T-cell (primary cell): Measurements from ENCODE around the gene NUMB. TPM values are rescaled to one million over a fixed set of nuclear protein-coding genes. Genes with fewer than 3 reads are reported as not detected.
A peak's percentile ranks its signal among the peaks of the same experiment; 100 is the strongest.

Source experiments
- ATAC-seq, 4 experiments: fragments of 200-7000 bp in 3 of 4; fragments of 150-1000 bp in 1 of 4; cut with Tn5 transposase; replicated peaks in 1 of 4; 1 replicate in 3 of 4; 2 replicates in 1 of 4; pipeline ENCODE4 v1.10.0; 2021; ENCODE audit warnings: moderate library complexity in 3 of 4, mild to moderate bottlenecking in 2 of 4, moderate number of reproducible peaks in 1 of 4
- CTCF ChIA-PET, 2 donors: fragments of 300-600 bp; sonication (Branson Sonifier 250); formaldehyde crosslinking; loops; one replicate each; lab custom pipeline; 2022; ENCODE audit warnings: antibody characterized with exemption in 2 of 2; lab: Charles Lee
- POLR2A ChIA-PET, 2 donors: fragments of 300-600 bp; sonication (Branson Sonifier 250); formaldehyde crosslinking; loops; one replicate each; lab custom pipeline; 2022; ENCODE audit warnings: antibody characterized with exemption in 2 of 2; lab: Charles Lee
- DNase-seq, 35 experiments: peaks; one replicate each; pipeline versions ENCODE4 v3.0.0 to v3.0.0-alpha.2; 2013 to 2023
- H3K27ac ChIP-seq: one replicate; pipeline ENCODE4 v1.5.1; 2013; ENCODE audit warnings: low read length
- H3K27me3 ChIP-seq, 2 experiments: replicated peaks in 1 of 2; 1 replicate in 1 of 2; 2 replicates in 1 of 2; pipeline versions ENCODE4 v1.6.1 to v1.7.0; 2013; ENCODE audit warnings: low read length in 1 of 2, mixed read lengths in 1 of 2; ENCODE audit not compliant: control insufficient read depth in 2 of 2, insufficient read depth in 2 of 2; ENCODE audit errors: extremely low read depth in 1 of 2
- H3K36me3 ChIP-seq, 2 donors: 1 replicate in 1 of 2; 2 replicates in 1 of 2; pipeline versions ENCODE4 v1.6.1 to v1.7.0; 2013; ENCODE audit warnings: low read length in 1 of 2; ENCODE audit not compliant: control insufficient read depth in 2 of 2, insufficient read depth in 1 of 2; ENCODE audit errors: extremely low read depth in 1 of 2
- H3K4me1 ChIP-seq, 2 experiments: 1 replicate in 1 of 2; 2 replicates in 1 of 2; pipeline versions ENCODE4 v1.6.1 to v1.7.0; 2013; ENCODE audit warnings: low read length in 2 of 2, mixed read lengths in 1 of 2; ENCODE audit not compliant: insufficient read depth in 2 of 2, control insufficient read depth in 1 of 2; ENCODE audit errors: extremely low read depth in 1 of 2
- H3K4me3 ChIP-seq, 2 donors: 1 replicate in 1 of 2; 2 replicates in 1 of 2; pipeline versions ENCODE4 v1.5.1 to v1.7.0; 2013; ENCODE audit warnings: mild to moderate bottlenecking in 2 of 2, low read length in 1 of 2, moderate library complexity in 1 of 2; ENCODE audit not compliant: control insufficient read depth in 1 of 2; ENCODE audit errors: extremely low read depth in 1 of 2
- H3K9me3 ChIP-seq: 2 replicates; pipeline ENCODE4 v1.7.0; 2013
- H3K27ac Mint-ChIP-seq, 2 donors: one replicate each; pipeline ENCODE4 v1.8.0; 2020 to 2021; ENCODE audit warnings: mild to moderate bottlenecking in 2 of 2, mixed read lengths in 2 of 2
- H3K27me3 Mint-ChIP-seq, 2 donors: one replicate each; pipeline ENCODE4 v1.8.0; 2021 to 2022; ENCODE audit warnings: mixed read lengths in 2 of 2
- H3K36me3 Mint-ChIP-seq: one replicate; pipeline ENCODE4 v1.8.0; 2021; ENCODE audit warnings: mixed read lengths
- H3K4me1 Mint-ChIP-seq, 3 donors: one replicate each; pipeline ENCODE4 v1.8.0; 2020 to 2022; ENCODE audit warnings: mixed read lengths in 3 of 3, mild to moderate bottlenecking in 1 of 3
- H3K4me3 Mint-ChIP-seq, 3 donors: one replicate each; pipeline ENCODE4 v1.8.0; 2020 to 2022; ENCODE audit warnings: mild to moderate bottlenecking in 3 of 3, mixed read lengths in 3 of 3, moderate library complexity in 3 of 3
- H3K9me3 Mint-ChIP-seq, 3 donors: one replicate each; pipeline ENCODE4 v1.8.0; 2020 to 2022; ENCODE audit warnings: mixed read lengths in 3 of 3
- whole genome bisulfite sequencing: methylation state at CpG from one replicate; pipeline ENCODE4 v1.1.5; 2013; ENCODE audit warnings: missing lambda C conversion rate; ENCODE audit not compliant: insufficient coverage; 5-methylcytosine and 5-hydroxymethylcytosine counted together
- total RNA-seq, 35 experiments: library from RNA in 6 of 35; stranded (reverse) in 6 of 35; fragments of 120-200 nt in 1 of 35; gene quantifications; one replicate each; pipeline versions ENCODE4 v1.2.1 to v1.2.4 and lab custom pipeline; 2013 to 2026

Gene NUMB
- total RNA-seq, 5 donors from 2014 or later (not counting 1 experiment from before 2014, with no cell fraction given), result 45.1 to 52.6 (median 49.1) TPM

- Mint-ChIP-seq H3K4me1 (peaks cover 20 to 39% (median 28%) of the 10 kb centered on the region in 3 donors), H3K36me3 (no peaks in the 10 kb centered on the region), H3K4me3 (no peak overlapping the region), H3K27me3 (no peaks in the 10 kb centered on the region), H3K27ac (peak overlapping the region in 1 of 2 donors; percentile 39), H3K9me3 (no peaks in the 10 kb centered on the region)
- H3K27ac ChIP-seq, result no peak overlapping the region
- H3K36me3 ChIP-seq, result no peaks in the 10 kb centered on the region
- H3K4me3 ChIP-seq, result no peak overlapping the region
- H3K9me3 ChIP-seq, result no peaks in the 10 kb centered on the region
- POLR2A ChIA-PET, result interaction anchor here in 1 of 2 donors (0.5 kb wide), 1 partner anchor 29 kb away, joined by 3 read pairs; no protein-coding TSS in a partner anchor
- peaks cover 5 to 11% of the 10 kb centered on the region in 2 experiments for H3K4me1 ChIP-seq
- DNase-seq, result no peak
- H3K27me3 ChIP-seq, result no peaks in the 10 kb centered on the region
- CTCF ChIA-PET, result interaction anchor here (0.6 to 2.7 kb wide), 4 partner anchors 9 to 273 kb away, joined by 3 to 13 read pairs (median 10); partner anchors contain the start of gene NUMB (in 1 of the 2)
- no CpG with 5 or more reads among the region's 4 CpGs for WGBS
- ATAC-seq, result peak in 2 of 4 experiments; percentile 19 to 55
These were observed 9.5 kb upstream of the NUMB start for GRCh38 chr14:73467800-73468199.

- peak in 1 of 35 experiments; percentile 16 for DNase-seq
- H3K27ac Mint-ChIP-seq, result peak overlapping the region in 1 of 2 donors; percentile 28
- Histone ChIP-seq H3K4me3 (no peak overlapping the region), H3K36me3 (no peaks in the 10 kb centered on the region), H3K9me3 (no peaks in the 10 kb centered on the region), H3K4me1 (peaks cover 5 to 11% of the 10 kb centered on the region in 2 experiments), H3K27me3 (no peaks in the 10 kb centered on the region), H3K27ac (no peak overlapping the region)
- ATAC-seq, result no peak
- POLR2A ChIA-PET, result no interaction called here
- H3K27me3 Mint-ChIP-seq, result no peaks in the 10 kb centered on the region
- H3K4me3 Mint-ChIP-seq, result no peak overlapping the region
- no peaks in the 10 kb centered on the region for H3K9me3 Mint-ChIP-seq
- H3K4me1 Mint-ChIP-seq, result peaks cover 20 to 39% (median 28%) of the 10 kb centered on the region in 3 donors
- H3K36me3 Mint-ChIP-seq, result no peaks in the 10 kb centered on the region
- CTCF ChIA-PET, result interaction anchor here (0.6 to 2.7 kb wide), 3 partner anchors 9 to 272 kb away, joined by 3 to 11 read pairs (median 9); partner anchors contain the start of gene NUMB (in 1 of the 2)
- WGBS, result no CpG with 5 or more reads among the region's 5 CpGs
These were observed 9.0 kb upstream of the NUMB start for GRCh38 chr14:73467377-73467776.

GRCh38 chr14:73466861-73467260 is 8.5 kb upstream of the NUMB start:
- ATAC-seq, result no peak
- Mint-ChIP-seq H3K27ac (peak overlapping the region in 1 of 2 donors; percentile 44), H3K27me3 (no peaks in the 10 kb centered on the region), H3K36me3 (no peaks in the 10 kb centered on the region), H3K4me3 (no peak overlapping the region), H3K9me3 (no peaks in the 10 kb centered on the region), H3K4me1 (peaks cover 20 to 36% (median 28%) of the 10 kb centered on the region in 3 donors)
- ChIA-PET POLR2A (no interaction called here), CTCF (interaction anchor here (0.6 to 2.7 kb wide), 3 partner anchors 9 to 272 kb away, joined by 3 to 11 read pairs (median 9); partner anchors contain the start of gene NUMB (in 1 of the 2))
- Histone ChIP-seq H3K36me3 (no peaks in the 10 kb centered on the region), H3K27ac (no peak overlapping the region), H3K9me3 (no peaks in the 10 kb centered on the region), H3K27me3 (no peaks in the 10 kb centered on the region), H3K4me1 (peaks cover 5 to 11% of the 10 kb centered on the region in 2 experiments), H3K4me3 (no peak overlapping the region)
- no CpG with 5 or more reads among the region's 4 CpGs for WGBS
- no peak for DNase-seq

GRCh38 chr14:73465823-73466532 is 7.6 kb upstream of the NUMB start:
- ATAC-seq, result no peak
- no peak overlapping the region for H3K4me3 Mint-ChIP-seq

GRCh38 chr14:73463411-73463810 is 5.1 kb upstream of the NUMB start:
- Histone ChIP-seq H3K36me3 (no peaks in the 10 kb centered on the region), H3K9me3 (no peaks in the 10 kb centered on the region), H3K27me3 (no peaks in the 10 kb centered on the region), H3K27ac (no peak overlapping the region), H3K4me3 (no peak overlapping the region), H3K4me1 (peaks cover 9 to 11% of the 10 kb centered on the region in 2 experiments)
- H3K9me3 Mint-ChIP-seq, result no peaks in the 10 kb centered on the region
- peaks cover 35 to 48% (median 35%) of the 10 kb centered on the region in 3 donors for H3K4me1 Mint-ChIP-seq
- 39% methylated on average over 2 of the region's 5 CpGs for WGBS
- ChIA-PET CTCF (interaction anchor here (0.6 to 1.8 kb wide), 7 partner anchors 8 to 286 kb away, joined by 3 to 9 read pairs (median 4); no protein-coding TSS in a partner anchor), POLR2A (interaction anchor here in 1 of 2 donors (0.5 kb wide), 1 partner anchor 388 kb away, joined by 4 read pairs; no protein-coding TSS in a partner anchor)
- H3K27ac Mint-ChIP-seq, result peak overlapping the region; percentile 23 to 76
- ATAC-seq (no peak), DNase-seq (peak in 4 of 35 experiments; percentile 1 to 26 (median 13))
- no peaks in the 10 kb centered on the region for H3K36me3 Mint-ChIP-seq
- H3K4me3 Mint-ChIP-seq, result no peak overlapping the region
- no peaks in the 10 kb centered on the region for H3K27me3 Mint-ChIP-seq

More at GRCh38 chr14:73465823-73466532, 7.6 kb upstream of the NUMB start:
- H3K27ac Mint-ChIP-seq, result peak overlapping the region in 1 of 2 donors; percentile 36
- H3K9me3 ChIP-seq, result no peaks in the 10 kb centered on the region
- ChIA-PET CTCF (interaction anchor here in 1 of 2 donors (0.7 kb wide), 1 partner anchor 17 kb away, joined by 3 read pairs; no protein-coding TSS in a partner anchor), POLR2A (interaction anchor here in 1 of 2 donors (0.6 kb wide), 1 partner anchor 61 kb away, joined by 14 read pairs; no protein-coding TSS in a partner anchor)
- H3K36me3 Mint-ChIP-seq, result no peaks in the 10 kb centered on the region
- H3K36me3 ChIP-seq, result no peaks in the 10 kb centered on the region
- no peaks in the 10 kb centered on the region for H3K9me3 Mint-ChIP-seq
- no CpG with 5 or more reads among the region's 5 CpGs for WGBS
- no peak overlapping the region for H3K27ac ChIP-seq
- H3K27me3 Mint-ChIP-seq, result no peaks in the 10 kb centered on the region
- H3K4me1 Mint-ChIP-seq, result peaks cover 20 to 36% (median 28%) of the 10 kb centered on the region in 3 donors
- DNase-seq, result no peak
- no peak overlapping the region for H3K4me3 ChIP-seq
- H3K4me1 ChIP-seq, result peaks cover 5 to 11% of the 10 kb centered on the region in 2 experiments
- H3K27me3 ChIP-seq, result no peaks in the 10 kb centered on the region

GRCh38 chr14:73462815-73463214 is 4.5 kb upstream of the NUMB start:
- POLR2A ChIA-PET, result interaction anchor here in 1 of 2 donors (0.7 kb wide), 1 partner anchor 167 kb away, joined by 3 read pairs; no protein-coding TSS in a partner anchor
- Histone ChIP-seq H3K9me3 (no peaks in the 10 kb centered on the region), H3K27ac (no peak overlapping the region), H3K4me3 (no peak overlapping the region), H3K27me3 (no peaks in the 10 kb centered on the region), H3K36me3 (no peaks in the 10 kb centered on the region), H3K4me1 (peaks cover 9 to 11% of the 10 kb centered on the region in 2 experiments)
- ATAC-seq (no peak), DNase-seq (no peak)
- Mint-ChIP-seq H3K4me3 (no peak overlapping the region), H3K27ac (no peak overlapping the region), H3K27me3 (no peaks in the 10 kb centered on the region), H3K36me3 (no peaks in the 10 kb centered on the region), H3K9me3 (no peaks in the 10 kb centered on the region), H3K4me1 (peaks cover 37 to 48% (median 38%) of the 10 kb centered on the region in 3 donors)
- CTCF ChIA-PET, result interaction anchor here (0.6 to 1.8 kb wide), 4 partner anchors 9 to 141 kb away, joined by 3 to 9 read pairs (median 6); no protein-coding TSS in a partner anchor
- WGBS, result 90% methylated on average over 2 of the region's 4 CpGs
